ENCODE results near the gene PTPRN2.

PTPRN2 gene

GRCh38 chr7:157993406-157994105 is 594.1 kb downstream of the PTPRN2 start:
- DNase-seq (ENCODE audit: insufficient read length, low spot score) (no peak), FAIRE-seq (no peak)
- no peak for TF ChIP-seq CTCF (IDR thresholded peaks at IDR 0.05; ENCODE audit: insufficient read depth, missing control alignments)

GRCh38 chr7:157992511-157993160 is 595.0 kb downstream of the PTPRN2 start:
- no peak for TF ChIP-seq CTCF (IDR thresholded peaks at IDR 0.05; ENCODE audit: insufficient read depth, missing control alignments)
- no peak for DNase-seq (ENCODE audit: insufficient read length, low spot score)
- no peak for FAIRE-seq

- DNase-seq (ENCODE audit: insufficient read length, low spot score) (no peak), FAIRE-seq (no peak)
- no peak for TF ChIP-seq CTCF (IDR thresholded peaks at IDR 0.05; ENCODE audit: insufficient read depth, missing control alignments)
Measured at GRCh38 chr7:157991761-157992160, 595.9 kb downstream of the PTPRN2 start.

GRCh38 chr7:157991351-157991750 is 596.3 kb downstream of the PTPRN2 start:
- FAIRE-seq: no peak
- TF ChIP-seq CTCF (IDR thresholded peaks at IDR 0.05; ENCODE audit: insufficient read depth, missing control alignments): no peak
- DNase-seq (ENCODE audit: insufficient read length, low spot score): no peak

GRCh38 chr7:157990881-157991250 is 596.8 kb downstream of the PTPRN2 start:
- FAIRE-seq (no peak), DNase-seq (ENCODE audit: insufficient read length, low spot score) (no peak)
- TF ChIP-seq CTCF (IDR thresholded peaks at IDR 0.05; ENCODE audit: insufficient read depth, missing control alignments): no peak

GRCh38 chr7:157990226-157990880 is 597.3 kb downstream of the PTPRN2 start:
- TF ChIP-seq CTCF (IDR thresholded peaks at IDR 0.05; ENCODE audit: insufficient read depth, missing control alignments): no peak
- DNase-seq (ENCODE audit: insufficient read length, low spot score): no peak
- no peak for FAIRE-seq

- FAIRE-seq: no peak
- TF ChIP-seq CTCF (IDR thresholded peaks at IDR 0.05; ENCODE audit: insufficient read depth, missing control alignments): no peak
- no peak for DNase-seq (ENCODE audit: insufficient read length, low spot score)
Measured at GRCh38 chr7:157989589-157989988, 598.0 kb downstream of the PTPRN2 start.
